GM18498 (cell line): ENCODE data around the gene PTPN12.

ENCODE experiments used
- ATAC-seq: cut with Tn5 transposase; IDR thresholded peaks from one replicate; pipeline ENCODE4 v1.9.1; 2021; ENCODE audit warnings: mild to moderate bottlenecking, moderate library complexity; ENCODE audit not compliant: unreplicated experiment

PTPN12 gene

GRCh38 chr7:77661816-77662215 is 124.7 kb downstream of the PTPN12 start:
- ATAC-seq: no peak

- ATAC-seq: no peak
These were observed 125.8 kb downstream of the PTPN12 start for GRCh38 chr7:77662869-77663268.

- no peak for ATAC-seq
These were observed 127.6 kb downstream of the PTPN12 start for GRCh38 chr7:77664715-77665114.

DNA sequence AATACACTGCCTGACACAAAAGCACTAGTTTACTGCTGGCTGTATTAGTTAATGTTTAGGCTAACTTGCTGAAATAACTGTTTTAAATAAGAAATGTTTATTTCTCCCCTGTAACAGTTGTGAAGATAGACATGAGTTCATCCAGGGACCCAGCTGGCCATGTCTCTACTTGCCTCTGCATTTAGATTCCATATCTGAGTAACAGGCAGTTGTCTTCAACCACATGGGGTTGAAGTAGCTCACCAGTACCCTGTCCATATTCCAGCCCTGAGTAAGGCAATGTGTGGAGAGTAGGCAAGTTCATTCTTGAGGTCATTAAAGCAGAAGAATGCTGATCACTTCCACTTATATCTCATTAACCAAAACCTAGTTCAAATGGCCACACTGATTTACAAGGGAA is 128.1 kb downstream of the PTPN12 start:
- ATAC-seq: no peak

GRCh38 chr7:77667459-77668086 is 130.5 kb downstream of the PTPN12 start:
- no peak for ATAC-seq

- ATAC-seq: peak; percentile 69
These were observed 137.8 kb downstream of the PTPN12 start for GRCh38 chr7:77674878-77675277.

GRCh38 chr7:77679608-77680007 is 142.5 kb downstream of the PTPN12 start:
- no peak for ATAC-seq

- ATAC-seq: no peak
These were observed 143.2 kb downstream of the PTPN12 start for GRCh38 chr7:77680266-77680665.

DNA sequence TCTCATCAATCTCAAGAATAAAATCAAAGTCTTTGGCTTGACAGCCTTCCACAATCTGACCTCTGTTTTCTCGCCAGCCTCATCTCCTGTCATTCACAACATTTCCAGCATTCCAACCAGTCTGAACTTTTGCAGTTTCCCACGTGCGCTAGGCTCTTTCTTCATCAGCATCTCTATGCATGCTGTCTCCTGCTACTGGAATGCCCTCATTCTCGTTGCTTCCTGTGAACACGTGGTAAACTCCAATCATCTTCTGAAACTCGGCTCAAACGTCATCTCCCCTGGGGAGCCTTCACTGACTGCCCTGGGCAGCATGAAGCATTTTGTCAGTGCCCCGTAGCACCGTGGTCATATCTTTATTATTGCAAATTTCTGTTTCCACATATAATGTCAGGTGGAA is 146.9 kb downstream of the PTPN12 start:
- no peak for ATAC-seq

DNA sequence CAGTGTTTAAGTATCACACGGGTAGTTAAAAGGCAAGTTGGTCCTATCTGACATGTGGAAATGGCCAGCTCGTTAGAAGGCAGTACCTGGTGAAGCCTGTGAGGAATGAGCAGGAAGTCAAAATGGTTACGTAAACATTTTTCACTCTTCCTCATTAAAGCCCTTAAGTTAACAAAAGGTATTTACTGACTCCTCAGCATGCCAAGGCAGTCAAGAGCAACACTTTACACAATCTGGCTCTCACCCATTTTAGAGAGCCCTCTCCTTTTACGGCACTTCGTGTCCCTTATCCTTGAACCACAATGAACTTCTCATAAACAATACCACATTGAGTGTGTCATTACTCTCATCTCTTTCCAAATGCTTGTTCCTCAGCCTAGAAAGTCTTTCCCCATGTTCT is 148.1 kb downstream of the PTPN12 start:
- no peak for ATAC-seq

DNA sequence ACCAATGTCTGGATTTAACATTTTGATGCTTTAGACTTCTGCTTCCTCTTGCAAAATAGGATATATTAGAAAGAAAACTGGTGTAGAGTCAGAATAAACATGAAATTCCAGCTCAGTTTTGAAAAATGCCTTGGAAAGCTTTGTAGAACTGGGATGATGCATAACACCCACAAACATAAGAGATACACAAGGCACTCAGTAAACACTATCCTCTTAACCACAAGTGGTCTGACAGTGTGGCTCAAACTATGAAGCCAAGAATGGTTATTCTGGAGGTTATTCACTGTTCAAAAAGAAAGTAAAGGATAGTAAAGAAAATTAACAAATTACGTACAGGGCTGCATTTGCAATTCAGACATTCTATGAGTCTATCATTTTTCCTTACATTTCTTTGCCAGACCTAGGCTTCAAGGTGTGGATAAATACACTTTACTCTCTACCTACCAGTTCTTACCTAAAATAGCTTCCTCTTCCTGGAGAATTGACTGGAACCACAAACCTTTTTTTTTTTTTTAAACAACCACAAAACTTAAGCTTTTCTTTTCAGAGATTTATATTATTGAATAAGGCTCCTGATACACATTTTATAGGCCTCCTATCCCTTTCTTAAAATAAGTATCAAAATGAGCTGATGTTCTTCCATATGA is 150.1 kb downstream of the PTPN12 start:
- ATAC-seq: no peak

DNA sequence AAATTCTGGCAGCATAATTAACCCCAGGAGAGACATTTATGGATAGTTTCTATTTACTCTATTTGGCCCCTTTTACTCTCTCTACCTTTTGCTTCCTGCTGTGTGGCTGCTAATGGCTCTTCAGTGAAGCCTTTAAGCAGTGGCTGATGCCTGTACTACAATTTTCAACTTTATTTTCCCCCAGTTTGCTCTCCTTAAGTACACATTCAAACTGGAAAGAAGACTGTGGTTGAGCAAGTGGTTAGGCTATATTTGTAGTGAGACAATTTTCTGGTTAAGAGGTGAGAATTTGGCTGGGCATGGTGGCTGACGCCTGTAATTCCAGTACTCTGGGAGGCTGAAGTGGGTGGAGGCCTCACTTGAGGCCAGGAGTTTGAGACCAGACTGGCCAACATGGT is 150.7 kb downstream of the PTPN12 start:
- no peak for ATAC-seq
